GM19023 (cell line): Measurements from ENCODE around the gene CCDC24.

Source experiments
- ATAC-seq: cut with Tn5 transposase; IDR thresholded peaks from one replicate; pipeline ENCODE4 v1.9.1; 2021; ENCODE audit warnings: mild to moderate bottlenecking, moderate library complexity; ENCODE audit not compliant: unreplicated experiment

CCDC24 gene

GRCh38 chr1:43962324-43962723 lies 29.1 kb upstream of the CCDC24 start:
- ATAC-seq: no peak

GRCh38 chr1:43963006-43963405 lies 28.4 kb upstream of the CCDC24 start:
- no peak for ATAC-seq

GRCh38 chr1:43963890-43964289 lies 27.5 kb upstream of the CCDC24 start:
- no peak for ATAC-seq

GRCh38 chr1:43965316-43965715 lies 26.1 kb upstream of the CCDC24 start:
- no peak for ATAC-seq

- ATAC-seq: no peak
Observed at GRCh38 chr1:43968348-43968948, 23.0 kb upstream of the CCDC24 start.

- no peak for ATAC-seq
Observed at GRCh38 chr1:43969416-43969745, 22.0 kb upstream of the CCDC24 start.

GRCh38 chr1:43969746-43970466 lies 21.5 kb upstream of the CCDC24 start, which contains the start of gene DPH2:
Gene DPH2, plus strand, starts transcription at chr1:43970010. Its CDS starts 166 bp downstream, at chr1:43970176.
- ATAC-seq: peak; percentile 78

- no peak for ATAC-seq
Observed at GRCh38 chr1:43970502-43970901, 20.9 kb upstream of the CCDC24 start.

GRCh38 chr1:43970911-43971310 lies 20.5 kb upstream of the CCDC24 start:
- ATAC-seq: no peak

GRCh38 chr1:43971336-43971980 lies 19.9 kb upstream of the CCDC24 start:
- ATAC-seq: no peak

GRCh38 chr1:43973981-43974442 lies 17.4 kb upstream of the CCDC24 start:
- ATAC-seq: no peak

- ATAC-seq: peak; percentile 65
Observed at GRCh38 chr1:43974443-43975248, 16.8 kb upstream of the CCDC24 start, which contains the start of gene ATP6V0B. Gene ATP6V0B, plus strand, starts transcription at chr1:43974960. Its CDS starts 81 bp downstream, at chr1:43975041.

GRCh38 chr1:43975249-43975961 lies 16.0 kb upstream of the CCDC24 start:
- peak; percentile 3 for ATAC-seq

GRCh38 chr1:43976045-43976444 lies 15.4 kb upstream of the CCDC24 start:
- ATAC-seq: no peak

GRCh38 chr1:43976890-43977289 lies 14.5 kb upstream of the CCDC24 start:
- ATAC-seq: no peak

- no peak for ATAC-seq
Observed at GRCh38 chr1:43977376-43978263, 13.8 kb upstream of the CCDC24 start.

- no peak for ATAC-seq
Observed at GRCh38 chr1:43978264-43978550, 13.2 kb upstream of the CCDC24 start.

- no peak for ATAC-seq
Observed at GRCh38 chr1:43978551-43979260, 12.7 kb upstream of the CCDC24 start, which contains the start of gene B4GALT2. Gene B4GALT2, plus strand, starts transcription at chr1:43979210. Its CDS starts 1,951 bp downstream, at chr1:43981161.

GRCh38 chr1:43979261-43979527 lies 12.2 kb upstream of the CCDC24 start:
- ATAC-seq: no peak
